NB4 (cell line): ENCODE measurements around the gene MAGI1.

Source experiments
- DNase-seq: peaks from one replicate; pipeline ENCODE4 v3.0.0; 2010; ENCODE audit warnings: low read depth
- H3K4me3 ChIP-seq: one replicate; pipeline ENCODE4 v1.5.1; 2011; ENCODE audit warnings: mild to moderate bottlenecking, low read depth, low read length, moderate library complexity
- CTCF ChIP-seq: IDR thresholded peaks from one replicate; pipeline ENCODE4 v1.5.1; 2012; ENCODE audit warnings: low read depth, low read length
- MAX ChIP-seq: IDR thresholded peaks from 2 replicates; pipeline ENCODE4 v1.6.1; 2011; ENCODE audit warnings: low read depth, low read length
- MYC ChIP-seq: IDR thresholded peaks from 2 replicates; pipeline ENCODE4 v1.6.1; 2011; ENCODE audit warnings: low read depth, low read length
- POLR2A ChIP-seq: IDR thresholded peaks from 2 replicates; pipeline ENCODE4 v1.6.1; 2011; ENCODE audit warnings: mild to moderate bottlenecking; ENCODE audit not compliant: insufficient read length; ENCODE audit errors: extremely low read depth

The MAGI1 gene

GRCh38 chr3:65787340-65787739 lies 251.4 kb downstream of the MAGI1 start:
- H3K4me3 ChIP-seq = no peak overlapping the region
- no peak for DNase-seq
- TF ChIP-seq MAX = no peak
- TF ChIP-seq POLR2A = no peak
- TF ChIP-seq MYC = no peak
- TF ChIP-seq CTCF = no peak

GRCh38 chr3:65786890-65787289 lies 251.8 kb downstream of the MAGI1 start:
- H3K4me3 ChIP-seq = no peak overlapping the region
- TF ChIP-seq MYC = no peak
- TF ChIP-seq CTCF = no peak
- TF ChIP-seq MAX = no peak
- TF ChIP-seq POLR2A = no peak
- no peak for DNase-seq

- no peak overlapping the region for H3K4me3 ChIP-seq
- TF ChIP-seq CTCF = peak; percentile 41
- TF ChIP-seq MAX = no peak
- DNase-seq = peak; percentile 66
Observed at GRCh38 chr3:65785065-65785645, 253.6 kb downstream of the MAGI1 start.

- no peak for DNase-seq
- TF ChIP-seq MAX (no peak), POLR2A (no peak), CTCF (no peak), MYC (no peak)
- no peak overlapping the region for H3K4me3 ChIP-seq
Observed at GRCh38 chr3:65783117-65783516, 255.6 kb downstream of the MAGI1 start.

GRCh38 chr3:65781594-65781993 lies 257.1 kb downstream of the MAGI1 start:
- H3K4me3 ChIP-seq = no peak overlapping the region
- no peak for TF ChIP-seq POLR2A
- no peak for TF ChIP-seq MYC
- no peak for TF ChIP-seq MAX
- no peak for TF ChIP-seq CTCF
- no peak for DNase-seq

GRCh38 chr3:65779390-65779789 lies 259.3 kb downstream of the MAGI1 start:
- no peak overlapping the region for H3K4me3 ChIP-seq
- no peak for DNase-seq
- TF ChIP-seq CTCF (no peak), MAX (no peak), POLR2A (no peak), MYC (no peak)
